ENCODE results near the gene KNG1.

GRCh38 chr3:186671051-186671450 lies 46.1 kb upstream of the KNG1 start:
- no peak for TF ChIP-seq POLR2A (IDR thresholded peaks at IDR 0.05; ENCODE audit: borderline replicate concordance, extremely low read depth, insufficient read depth, insufficient read length)
- no peak for TF ChIP-seq CEBPB (IDR thresholded peaks at IDR 0.05; ENCODE audit: low read depth)
- no peak for TF ChIP-seq REST (IDR thresholded peaks at IDR 0.05; ENCODE audit: low read depth)
- TF ChIP-seq CTCF (IDR thresholded peaks at IDR 0.05 in 2 of 3, conservative IDR thresholded peaks at IDR 0.05 in 1 of 3; ENCODE audit: borderline replicate concordance in 1 of 3, insufficient read depth in 1 of 3, low read depth in 2 of 3, low read length in 2 of 3): no peak
- no peak for TF ChIP-seq EGR1 (IDR thresholded peaks at IDR 0.05; ENCODE audit: low read depth)
- no peak for TF ChIP-seq MAX (IDR thresholded peaks at IDR 0.05)
- TF ChIP-seq SIN3A (IDR thresholded peaks at IDR 0.05; ENCODE audit: low read depth): no peak
- no peak for TF ChIP-seq ZNF274 (IDR thresholded peaks at IDR 0.05; ENCODE audit: low read depth, low read length)
- no peak for TF ChIP-seq EZH2 (IDR thresholded peaks at IDR 0.05)
- no peak for TF ChIP-seq ZBTB33 (IDR thresholded peaks at IDR 0.05; ENCODE audit: extremely low read depth, insufficient replicate concordance, low read length)
- TF ChIP-seq FOSL1 (IDR thresholded peaks at IDR 0.05; ENCODE audit: low read depth): no peak
- no peak for TF ChIP-seq POLR2AphosphoS5 (IDR thresholded peaks at IDR 0.05; ENCODE audit: low read depth, low read length)
- TF ChIP-seq ELF1 (IDR thresholded peaks at IDR 0.05; ENCODE audit: borderline replicate concordance, low read depth): no peak
- no peak for TF ChIP-seq TCF7L2 (IDR thresholded peaks at IDR 0.05; ENCODE audit: borderline replicate concordance, extremely low read depth, insufficient read depth, insufficient read length)

All from HCT116 (cell line).